C4-2B (cell line): Measurements from ENCODE around the gene LDHAL6B.

Experiments
- ZFX ChIP-seq: fragments of 450-650 bp; IDR thresholded peaks from 2 replicates; pipeline ENCODE4 v1.6.1; 2017
- TF ChIP-seq, protein P1 (sequence below): fragments of 450-650 bp; conservative IDR thresholded peaks from 2 replicates; pipeline ENCODE4 v1.5.1; 2017; ENCODE audit warnings: mild to moderate bottlenecking

DNA sequence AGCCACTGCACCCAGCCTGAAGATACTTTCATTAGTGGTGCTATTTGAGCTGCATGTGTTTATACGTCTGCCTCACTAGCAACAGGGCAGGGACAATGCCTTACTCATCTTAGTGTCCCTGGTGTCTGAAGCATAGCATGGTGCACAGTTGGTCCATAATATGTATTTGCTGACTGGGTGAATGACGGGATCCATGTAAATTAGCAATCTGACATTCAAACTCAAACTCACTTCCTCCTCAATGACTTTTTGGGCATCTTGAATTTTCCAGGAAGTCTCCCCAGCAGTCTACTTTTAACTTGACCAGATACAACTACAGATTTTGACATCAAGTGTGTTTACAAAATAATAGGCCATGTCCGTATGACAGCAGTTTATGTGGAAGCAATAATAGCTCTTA lies 3.0 kb upstream of the LDHAL6B start:
- TF ChIP-seq, protein P1, sequence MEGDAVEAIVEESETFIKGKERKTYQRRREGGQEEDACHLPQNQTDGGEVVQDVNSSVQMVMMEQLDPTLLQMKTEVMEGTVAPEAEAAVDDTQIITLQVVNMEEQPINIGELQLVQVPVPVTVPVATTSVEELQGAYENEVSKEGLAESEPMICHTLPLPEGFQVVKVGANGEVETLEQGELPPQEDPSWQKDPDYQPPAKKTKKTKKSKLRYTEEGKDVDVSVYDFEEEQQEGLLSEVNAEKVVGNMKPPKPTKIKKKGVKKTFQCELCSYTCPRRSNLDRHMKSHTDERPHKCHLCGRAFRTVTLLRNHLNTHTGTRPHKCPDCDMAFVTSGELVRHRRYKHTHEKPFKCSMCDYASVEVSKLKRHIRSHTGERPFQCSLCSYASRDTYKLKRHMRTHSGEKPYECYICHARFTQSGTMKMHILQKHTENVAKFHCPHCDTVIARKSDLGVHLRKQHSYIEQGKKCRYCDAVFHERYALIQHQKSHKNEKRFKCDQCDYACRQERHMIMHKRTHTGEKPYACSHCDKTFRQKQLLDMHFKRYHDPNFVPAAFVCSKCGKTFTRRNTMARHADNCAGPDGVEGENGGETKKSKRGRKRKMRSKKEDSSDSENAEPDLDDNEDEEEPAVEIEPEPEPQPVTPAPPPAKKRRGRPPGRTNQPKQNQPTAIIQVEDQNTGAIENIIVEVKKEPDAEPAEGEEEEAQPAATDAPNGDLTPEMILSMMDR = no peak
- TF ChIP-seq ZFX = no peak
